Measurements from ENCODE around the gene CDH18.

The CDH18 gene

DNA sequence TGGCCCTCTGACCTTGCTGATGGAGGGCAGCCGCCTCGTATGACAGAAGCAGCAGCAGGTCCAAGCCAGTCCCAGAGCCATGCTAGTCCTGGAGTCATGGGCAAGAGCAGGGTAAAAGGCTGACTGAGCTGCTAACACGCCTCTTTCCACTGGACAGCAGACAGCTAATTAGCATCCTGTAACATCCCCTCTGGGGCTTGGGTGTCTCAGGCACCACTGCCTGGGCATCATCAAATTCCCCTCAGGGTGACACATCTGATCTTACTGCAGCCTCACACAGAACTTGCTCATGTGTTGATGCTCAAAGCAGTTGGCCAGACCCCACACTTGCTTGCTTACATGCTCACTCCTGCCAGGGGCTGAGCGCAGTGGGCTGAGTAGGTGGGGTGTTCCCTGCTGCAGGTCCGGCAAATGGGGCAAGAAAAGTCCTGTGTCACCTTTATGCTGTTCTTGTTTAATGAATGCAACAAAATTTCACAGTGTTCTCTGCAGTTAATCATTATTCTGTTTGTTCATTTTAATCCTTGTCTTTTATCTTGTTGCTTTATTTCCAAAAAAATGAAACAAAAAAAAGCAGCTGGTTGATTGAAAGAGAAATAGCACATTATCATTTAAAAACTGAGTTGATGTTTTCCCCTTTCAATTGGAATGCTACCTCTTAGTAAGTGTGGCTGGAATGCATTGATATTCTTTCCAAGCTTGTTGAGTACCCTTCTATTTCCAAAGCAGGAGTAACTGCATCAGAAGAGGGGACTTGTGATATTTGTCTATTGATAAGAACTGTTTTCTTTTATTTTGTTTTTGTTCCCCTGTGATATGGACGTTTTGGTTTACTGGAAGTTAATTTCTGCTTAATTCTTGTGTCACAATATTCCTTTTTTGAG is 254.1 kb downstream of the CDH18 start:
- no peak for DNase-seq

DNA sequence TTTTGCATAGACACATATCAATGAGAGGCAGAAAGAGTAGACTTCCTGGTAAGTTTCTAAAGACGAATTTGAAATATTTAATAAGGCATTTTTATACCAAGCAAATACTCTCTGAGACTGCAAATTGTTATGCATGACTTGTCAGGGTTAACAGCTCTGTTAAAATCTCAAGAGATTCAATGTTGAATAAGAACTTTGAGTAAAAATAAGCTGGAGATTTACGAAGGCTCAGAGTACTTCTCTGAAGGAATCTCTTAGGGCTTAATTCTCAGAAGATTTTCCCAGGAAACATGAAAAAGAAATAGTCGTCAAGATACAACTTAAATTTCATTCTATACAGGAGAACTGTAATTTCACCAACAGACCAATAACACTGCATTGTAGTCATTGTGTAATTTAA is 259.4 kb downstream of the CDH18 start:
- no peak for DNase-seq

GRCh38 chr5:19719109-19719508 is 268.9 kb downstream of the CDH18 start:
- DNase-seq: no peak

GRCh38 chr5:19713740-19714139 is 274.3 kb downstream of the CDH18 start:
- DNase-seq: no peak

GRCh38 chr5:19709403-19709802 is 278.6 kb downstream of the CDH18 start:
- no peak for DNase-seq

GRCh38 chr5:19706776-19707175 is 281.2 kb downstream of the CDH18 start:
- DNase-seq: no peak

GRCh38 chr5:19701731-19702130 is 286.3 kb downstream of the CDH18 start:
- no peak for DNase-seq

DNA sequence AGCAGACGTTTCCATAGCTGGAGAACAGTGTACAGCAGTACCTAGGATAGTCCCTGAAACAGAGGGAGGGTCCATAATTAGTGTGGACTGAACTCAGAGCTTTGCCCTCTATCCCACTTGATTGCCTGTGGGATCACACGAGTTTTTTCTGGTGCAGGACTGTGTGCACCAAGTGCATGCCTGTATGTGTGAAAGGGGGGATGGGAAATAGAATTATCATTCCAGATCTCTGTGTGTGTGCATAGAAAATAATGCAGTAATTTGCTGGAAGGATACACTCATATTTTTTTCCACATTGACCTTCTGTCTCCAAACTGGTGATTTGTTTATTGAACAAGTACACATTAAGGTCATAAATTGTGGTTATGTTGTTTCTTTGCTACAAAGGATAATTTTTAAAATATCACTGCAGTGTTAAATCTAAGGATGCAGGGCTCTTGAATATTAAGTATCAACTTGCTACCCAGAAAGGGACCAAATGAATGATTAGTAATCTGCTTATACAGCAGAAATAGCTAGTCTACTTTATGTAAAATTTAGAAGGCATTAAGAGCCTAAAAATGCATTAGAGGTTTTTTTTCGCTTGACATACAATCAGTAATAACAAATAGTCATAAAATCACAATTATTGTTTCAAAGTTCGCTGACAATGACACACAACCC is 292.9 kb downstream of the CDH18 start:
- no peak for DNase-seq

DNA sequence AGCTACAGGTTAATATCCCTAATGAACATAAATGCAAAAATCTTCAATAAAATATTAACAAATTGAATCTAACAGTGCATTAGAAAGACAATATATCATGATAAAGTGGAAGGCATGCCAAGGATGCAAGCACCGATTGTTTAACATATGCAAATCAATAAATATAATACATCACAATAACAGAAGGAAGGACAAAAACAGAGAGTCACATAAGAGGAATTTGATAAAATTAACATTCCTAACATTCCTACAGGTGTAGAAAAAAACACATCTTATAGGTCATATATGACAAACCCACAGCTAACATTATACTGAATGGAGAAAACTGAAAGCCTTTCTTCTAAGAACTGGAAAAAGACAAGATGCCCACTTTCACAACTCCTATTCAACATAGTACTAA is 297.0 kb downstream of the CDH18 start:
- DNase-seq: no peak

- DNase-seq: no peak
Observed at GRCh38 chr5:19685473-19685872, 302.5 kb downstream of the CDH18 start.

DNA sequence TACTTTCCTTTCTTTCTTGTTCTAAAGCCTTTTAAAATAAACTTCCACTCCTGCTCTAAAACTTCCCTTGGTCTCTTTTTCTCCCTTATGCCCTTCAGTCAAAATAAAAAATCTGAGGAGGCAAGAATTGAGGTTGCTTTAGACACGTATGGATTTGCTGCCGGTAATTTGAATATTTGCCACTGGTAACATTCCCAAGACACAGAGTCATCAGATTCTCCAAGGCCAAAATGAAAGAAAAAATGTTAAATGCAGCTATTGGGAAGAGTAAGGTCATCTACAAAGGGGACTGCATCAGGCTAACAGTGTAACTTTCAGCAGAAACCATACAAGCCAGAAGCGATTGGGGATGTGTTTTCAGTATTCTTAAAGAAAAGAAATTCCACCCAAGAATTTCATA is 311.1 kb downstream of the CDH18 start:
- no peak for DNase-seq

GRCh38 chr5:19660679-19661078 is 327.3 kb downstream of the CDH18 start:
- no peak for DNase-seq

GRCh38 chr5:19655627-19656026 is 332.4 kb downstream of the CDH18 start:
- DNase-seq: no peak

- no peak for DNase-seq
Observed at GRCh38 chr5:19638461-19638860, 349.5 kb downstream of the CDH18 start.

DNA sequence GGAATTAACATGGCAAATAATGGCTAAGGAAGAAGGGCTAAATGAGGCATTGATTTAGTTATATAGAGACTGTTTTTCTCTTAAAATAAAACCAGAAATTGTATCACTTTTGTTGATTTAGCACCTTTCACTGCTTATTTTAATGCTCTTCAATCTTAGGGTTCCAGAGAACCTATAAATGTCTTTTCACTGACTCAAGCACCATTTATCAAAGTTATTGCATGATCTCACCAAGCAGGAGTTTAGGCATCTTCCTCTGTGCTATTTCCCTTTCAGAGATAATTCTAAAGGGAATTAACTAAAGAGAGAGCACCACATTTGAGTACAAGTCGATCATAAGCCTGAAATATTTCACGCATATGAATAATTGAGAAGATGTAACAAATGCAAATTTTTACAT is 357.1 kb downstream of the CDH18 start:
- no peak for DNase-seq

DNA sequence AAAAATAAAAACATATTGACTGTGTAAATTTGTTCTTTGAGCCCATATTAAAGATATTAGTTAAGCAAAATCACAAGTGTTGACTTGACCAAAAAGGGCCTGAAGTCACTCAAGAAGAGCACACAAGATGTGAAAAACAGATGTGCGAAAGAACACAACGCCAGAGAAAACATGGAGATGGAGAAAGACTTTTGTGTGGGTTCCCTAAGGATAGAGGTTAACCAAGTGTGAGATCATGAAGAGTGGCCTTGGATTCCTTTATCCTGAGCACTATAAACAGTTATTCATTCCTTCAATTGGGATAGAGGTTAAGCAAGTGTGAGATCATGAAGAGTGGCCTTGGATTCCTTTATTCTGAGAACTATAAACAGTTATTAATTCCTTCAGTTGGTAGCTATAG is 361.8 kb downstream of the CDH18 start:
- no peak for DNase-seq

GRCh38 chr5:19625562-19625961 is 362.4 kb downstream of the CDH18 start:
- DNase-seq: no peak

DNA sequence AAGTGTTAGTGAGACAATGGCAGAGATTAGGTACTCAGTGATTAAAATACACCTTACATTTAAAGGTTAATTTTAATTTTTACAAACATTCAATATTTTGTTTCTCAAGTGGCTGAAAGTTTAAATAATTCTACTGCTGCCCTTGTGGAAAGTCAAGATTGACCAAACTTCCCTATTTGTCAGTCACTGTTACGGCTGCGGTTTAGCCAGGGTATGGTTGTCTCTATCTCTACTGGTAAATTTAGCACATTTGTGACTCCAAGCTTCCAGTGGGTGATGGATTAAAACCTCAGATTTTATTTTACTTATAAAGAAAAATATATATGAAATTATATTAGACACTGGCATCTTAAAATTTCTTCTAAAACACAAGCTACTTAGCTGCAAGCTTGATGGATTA is 368.4 kb downstream of the CDH18 start:
- DNase-seq: no peak

DNA sequence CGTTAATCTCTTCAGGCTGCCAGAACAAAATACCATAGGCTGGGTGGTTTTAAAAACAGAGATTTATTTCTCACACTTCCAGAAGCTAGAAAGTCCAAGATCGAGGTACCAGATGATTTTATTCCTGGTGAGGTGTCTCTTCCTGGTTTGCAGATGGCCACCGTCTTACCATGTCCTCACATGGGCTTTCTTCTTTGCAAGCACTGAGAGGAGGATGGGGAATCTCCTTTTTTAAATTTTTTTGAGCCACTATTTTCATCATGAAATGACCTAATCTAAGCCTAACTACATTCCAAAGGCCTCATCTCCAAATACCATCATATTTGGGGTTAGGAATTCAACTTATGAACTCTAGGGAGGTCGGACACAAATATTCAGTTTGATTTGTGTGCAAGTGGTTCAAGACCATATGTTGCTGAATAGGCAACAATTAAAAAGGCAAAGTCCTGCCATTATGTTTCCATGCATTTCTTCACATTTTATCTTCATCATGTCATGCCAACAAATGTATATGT is 371.2 kb downstream of the CDH18 start:
- no peak for DNase-seq

- no peak for DNase-seq
Observed at GRCh38 chr5:19615661-19616060, 372.3 kb downstream of the CDH18 start.

- DNase-seq: no peak
Observed at GRCh38 chr5:19615071-19615470, 372.9 kb downstream of the CDH18 start.

- DNase-seq: no peak
Observed at GRCh38 chr5:19608444-19609002, 379.5 kb downstream of the CDH18 start.

DNA sequence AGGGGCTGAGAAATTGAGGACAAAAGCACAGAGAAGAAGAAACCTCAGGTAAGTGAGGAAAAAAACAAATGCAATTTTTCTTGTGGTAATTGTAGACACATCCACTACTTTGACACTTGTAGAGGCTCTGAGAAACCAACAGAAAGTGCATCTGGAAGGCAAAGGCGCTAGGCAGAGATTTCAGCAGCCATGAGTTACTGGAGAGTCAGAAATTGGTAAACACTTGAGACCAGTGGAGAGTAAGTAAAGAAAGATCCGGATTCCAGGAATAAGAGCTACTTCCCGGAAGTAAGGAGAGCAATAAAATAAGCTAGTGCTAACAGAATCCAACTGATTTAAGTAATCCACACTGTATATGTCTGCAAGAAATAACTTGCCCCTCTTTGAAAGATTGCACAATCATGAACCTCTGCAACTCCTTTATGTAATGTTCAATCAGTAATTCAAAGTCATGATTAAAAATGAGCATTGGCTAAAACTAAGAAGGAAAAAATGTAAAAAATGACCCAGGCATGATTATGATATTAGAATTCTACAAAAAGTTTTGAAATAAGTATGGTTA is 382.1 kb downstream of the CDH18 start:
- DNase-seq: no peak

DNA sequence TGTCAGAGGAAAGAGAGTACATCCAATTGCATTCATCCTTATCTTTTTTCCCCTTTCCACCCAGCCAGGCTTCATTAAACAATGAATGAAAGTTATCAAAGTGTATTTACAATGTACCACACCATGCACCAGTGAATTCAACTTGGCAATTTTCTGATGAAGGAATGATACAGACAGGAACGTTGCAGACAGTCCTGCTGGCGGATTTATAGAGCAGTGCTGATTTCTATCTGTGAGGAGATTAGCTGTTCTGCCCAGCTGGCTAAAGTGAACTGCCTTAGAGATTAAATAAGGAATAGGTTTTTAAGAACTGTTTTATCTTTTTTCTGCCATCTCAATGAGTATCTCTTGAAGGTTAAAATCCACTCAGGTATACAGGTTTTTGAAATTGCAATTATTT is 403.9 kb downstream of the CDH18 start:
- DNase-seq: no peak

All from hematopoietic multipotent progenitor cell treated with erythropoietin and hydrocortisone succinate and interleukin-3 and kit ligand, for 8 days (in vitro differentiated cells).